ENCODE measurements around the gene UMOD. TPM values are rescaled to one million over a fixed set of nuclear protein-coding genes. Genes with fewer than 3 reads are reported as not detected.

The UMOD gene
- total RNA-seq, 1 experiment from 2014 or later: not detected

DNA sequence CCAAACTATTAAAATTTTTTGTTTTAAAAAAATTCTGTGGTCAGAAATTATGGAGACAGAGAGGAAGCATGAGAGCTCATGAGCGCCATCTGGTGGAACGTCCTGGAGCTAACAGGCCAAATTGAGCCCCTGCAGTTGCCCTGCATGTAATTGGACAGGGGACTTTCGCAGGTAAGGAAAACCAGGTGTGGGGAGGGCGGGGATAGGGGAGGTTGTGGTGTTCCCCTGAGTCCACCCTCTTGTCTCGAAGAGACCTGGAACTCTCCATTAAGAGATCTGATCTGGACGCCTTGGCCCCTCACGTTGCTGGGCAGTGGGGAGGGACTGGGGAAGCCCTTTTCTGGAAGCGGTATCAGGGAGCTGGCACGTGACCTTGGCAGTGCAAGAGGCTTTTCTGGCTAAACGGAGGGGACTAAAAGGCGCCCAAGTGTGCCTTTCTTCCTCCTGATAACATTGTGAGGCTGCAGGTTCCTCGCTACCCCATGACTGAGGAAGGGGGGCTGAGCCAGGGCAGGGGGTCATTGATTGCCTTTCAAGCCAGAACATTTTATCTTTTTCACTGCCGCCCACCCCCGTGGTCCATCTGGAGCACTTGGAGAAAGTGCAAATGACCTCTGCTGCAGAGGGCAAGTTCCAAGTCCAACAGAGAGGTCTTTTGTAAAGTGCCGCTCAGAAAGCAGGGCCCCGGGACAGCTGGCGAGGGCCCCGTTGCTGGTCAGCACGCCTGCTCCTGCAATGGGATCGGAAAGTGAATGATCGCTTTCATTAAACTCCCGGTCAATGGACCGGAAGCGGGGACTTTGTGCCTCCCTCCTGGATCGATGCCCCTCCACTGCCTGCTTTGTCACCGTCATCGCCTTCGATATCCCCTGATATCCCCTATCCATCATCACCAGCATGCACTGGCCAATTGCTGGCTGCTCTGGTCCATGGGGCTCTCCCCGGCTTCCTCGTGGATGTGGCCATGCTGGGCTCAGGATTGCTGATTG is 33.6 kb upstream of the UMOD start:
- H3K4me1 ChIP-seq (replicated peaks; ENCODE audit: insufficient read depth): no peaks in the 10 kb centered on the region
- ChIA-PET CTCF (interaction anchor here (0.5 to 1.3 kb wide), 9 partner anchors 23 to 1729 kb away, joined by 3 to 13 read pairs (median 5); no protein-coding TSS in a partner anchor), POLR2A (ENCODE audit: unreplicated experiment) (no interaction called here)
- intact Hi-C loops (cut with micrococcal nuclease; ENCODE audit: unreplicated experiment): loop anchor here (2.0 to 10.0 kb wide), 2 partner anchors 319 to 827 kb away; no protein-coding TSS in a partner anchor
- no peak overlapping the region for H3K4me3 ChIP-seq
- no peak for TF ChIP-seq EZH2 (IDR thresholded peaks at IDR 0.05; ENCODE audit: low read depth)
- TF ChIP-seq, protein P1, sequence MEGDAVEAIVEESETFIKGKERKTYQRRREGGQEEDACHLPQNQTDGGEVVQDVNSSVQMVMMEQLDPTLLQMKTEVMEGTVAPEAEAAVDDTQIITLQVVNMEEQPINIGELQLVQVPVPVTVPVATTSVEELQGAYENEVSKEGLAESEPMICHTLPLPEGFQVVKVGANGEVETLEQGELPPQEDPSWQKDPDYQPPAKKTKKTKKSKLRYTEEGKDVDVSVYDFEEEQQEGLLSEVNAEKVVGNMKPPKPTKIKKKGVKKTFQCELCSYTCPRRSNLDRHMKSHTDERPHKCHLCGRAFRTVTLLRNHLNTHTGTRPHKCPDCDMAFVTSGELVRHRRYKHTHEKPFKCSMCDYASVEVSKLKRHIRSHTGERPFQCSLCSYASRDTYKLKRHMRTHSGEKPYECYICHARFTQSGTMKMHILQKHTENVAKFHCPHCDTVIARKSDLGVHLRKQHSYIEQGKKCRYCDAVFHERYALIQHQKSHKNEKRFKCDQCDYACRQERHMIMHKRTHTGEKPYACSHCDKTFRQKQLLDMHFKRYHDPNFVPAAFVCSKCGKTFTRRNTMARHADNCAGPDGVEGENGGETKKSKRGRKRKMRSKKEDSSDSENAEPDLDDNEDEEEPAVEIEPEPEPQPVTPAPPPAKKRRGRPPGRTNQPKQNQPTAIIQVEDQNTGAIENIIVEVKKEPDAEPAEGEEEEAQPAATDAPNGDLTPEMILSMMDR (conservative IDR thresholded peaks at IDR 0.05): peak; percentile 82
- no peaks in the 10 kb centered on the region for H3K79me2 ChIP-seq (ENCODE audit: low read depth)
- H3K9me3 ChIP-seq (ENCODE audit: insufficient read depth, low read depth): no peaks in the 10 kb centered on the region
- H4K20me1 ChIP-seq (ENCODE audit: insufficient read depth): no peaks in the 10 kb centered on the region; the same call in 1 of the 2 replicates
- H3K27me3 ChIP-seq (ENCODE audit: insufficient read depth, low read depth): no peaks in the 10 kb centered on the region; the same call in 1 of the 2 replicates
- no peak overlapping the region for H3K4me2 ChIP-seq
- BruUV-seq (replicated peaks): no TSS peak
- H3K36me3 ChIP-seq (ENCODE audit: low read depth): no peaks in the 10 kb centered on the region
- H2AFZ ChIP-seq: no peak overlapping the region
- H3K27ac ChIP-seq: no peak overlapping the region
- no peaks in the 10 kb centered on the region for H3K9me2 ChIP-seq (ENCODE audit: insufficient read depth)
- no peaks in the 10 kb centered on the region for H3F3A ChIP-seq (ENCODE audit: insufficient read depth, low read depth)
- DNase-seq: peak in 1 of 2 experiments; percentile 65

DNA sequence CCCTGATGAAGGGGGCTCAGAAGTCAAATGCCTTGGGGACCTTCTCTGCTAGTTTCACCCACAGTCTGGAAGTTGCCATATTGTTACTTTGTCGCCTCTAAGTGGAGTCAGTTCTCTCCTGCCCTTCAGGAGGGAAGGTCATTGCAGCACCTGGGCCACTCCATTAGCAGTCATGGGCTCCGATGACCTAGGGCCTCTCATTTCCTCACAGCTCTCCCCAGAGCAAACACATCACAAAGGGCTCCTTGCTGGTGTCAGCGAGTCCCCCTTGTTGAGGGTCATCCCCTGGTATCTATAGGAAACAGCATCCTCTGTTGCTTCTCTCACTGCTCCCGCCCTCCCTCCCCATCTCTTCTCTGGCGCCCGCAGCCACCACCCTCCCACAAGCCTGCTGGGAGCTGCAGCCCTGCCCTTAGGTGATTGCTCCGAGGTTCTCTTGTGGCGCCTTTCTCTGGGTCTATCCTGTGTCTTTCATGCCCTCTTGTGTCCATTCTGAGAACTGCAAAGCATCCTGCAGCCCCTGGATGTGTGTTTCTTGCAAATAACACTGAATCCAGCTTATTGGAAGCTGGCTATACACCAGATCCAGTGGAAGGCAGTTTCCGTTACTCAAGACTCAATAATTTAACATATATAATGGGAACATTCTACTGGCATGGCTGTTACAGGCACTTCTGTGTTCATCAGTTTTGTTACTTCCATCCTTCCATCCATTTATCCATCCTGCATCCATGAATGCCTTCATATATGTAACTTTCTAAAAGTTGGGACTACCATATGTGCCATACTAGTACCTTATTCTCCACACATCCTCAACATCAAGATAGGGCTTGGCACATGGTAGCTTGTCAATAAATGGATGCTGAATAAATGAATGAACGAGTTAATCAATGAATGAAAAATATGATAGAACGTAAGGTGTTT is 30.9 kb upstream of the UMOD start:
- no peaks in the 10 kb centered on the region for H3F3A ChIP-seq (ENCODE audit: insufficient read depth, low read depth)
- H3K79me2 ChIP-seq (ENCODE audit: low read depth): no peaks in the 10 kb centered on the region
- no peak overlapping the region for H3K4me3 ChIP-seq
- TF ChIP-seq, protein P1 (conservative IDR thresholded peaks at IDR 0.05): peak; percentile 83
- TF ChIP-seq EZH2 (IDR thresholded peaks at IDR 0.05; ENCODE audit: low read depth): no peak
- no peaks in the 10 kb centered on the region for H3K9me3 ChIP-seq (ENCODE audit: insufficient read depth, low read depth)
- no peaks in the 10 kb centered on the region for H3K9me2 ChIP-seq (ENCODE audit: insufficient read depth)
- H3K36me3 ChIP-seq (ENCODE audit: low read depth): no peaks in the 10 kb centered on the region
- intact Hi-C loops (cut with micrococcal nuclease; ENCODE audit: unreplicated experiment): loop anchor here (1.0 to 10.0 kb wide), 4 partner anchors 321 to 825 kb away; no protein-coding TSS in a partner anchor
- H3K27ac ChIP-seq: no peak overlapping the region
- BruUV-seq (replicated peaks): no TSS peak
- H2AFZ ChIP-seq: no peak overlapping the region
- H3K4me1 ChIP-seq (replicated peaks; ENCODE audit: insufficient read depth): no peaks in the 10 kb centered on the region
- no peaks in the 10 kb centered on the region; the same call in 1 of the 2 replicates for H3K27me3 ChIP-seq (ENCODE audit: insufficient read depth, low read depth)
- DNase-seq: peak; percentile 44 to 58
- no peaks in the 10 kb centered on the region; the same call in 1 of the 2 replicates for H4K20me1 ChIP-seq (ENCODE audit: insufficient read depth)
- CTCF ChIA-PET: interaction anchor here (0.7 to 1.3 kb wide), 2 partner anchors 800 to 951 kb away, joined by 3 read pairs; no protein-coding TSS in a partner anchor
- POLR2A ChIA-PET (ENCODE audit: unreplicated experiment): interaction anchor here (0.6 kb wide), 1 partner anchor 807 kb away, joined by 15 read pairs; no protein-coding TSS in a partner anchor
- H3K4me2 ChIP-seq: no peak overlapping the region
